ENCODE data around the gene VARS2. TPM values are rescaled to one million over a fixed set of nuclear protein-coding genes. Genes with fewer than 3 reads are reported as not detected.

VARS2 gene
- total and polyA plus RNA-seq, 9 of the 15 experiments (the other 6 are each of a cell fraction or from before 2014, with no cell fraction given) = 1.6 to 53.6 (median 29.9) TPM

- peak in 1 of 2 experiments; percentile 75; a peak in 2 of 4 replicates for TF ChIP-seq ZNF639 (CRISPR knock-in tag; conservative IDR thresholded peaks at IDR 0.05 in 1 of 2, IDR thresholded peaks at IDR 0.05 in 1 of 2)
- peak; percentile 50; the same call in 1 of the 2 replicates for TF ChIP-seq KLF16 (IDR thresholded peaks at IDR 0.05)
- peak; percentile 70 for TF ChIP-seq ZBTB9 (CRISPR knock-in tag; IDR thresholded peaks at IDR 0.05)
- TF ChIP-seq MITF (IDR thresholded peaks at IDR 0.05) = peak; percentile 64; the same call in 1 of the 2 replicates
- TF ChIP-seq SUPT5H (IDR thresholded peaks at IDR 0.05) = peak; percentile 64
- peak; percentile 65 for TF ChIP-seq KDM5B (IDR thresholded peaks at IDR 0.05; ENCODE audit: insufficient replicate concordance, low read depth, low read length)
- peak; percentile 65 for TF ChIP-seq CBFA2T3 (IDR thresholded peaks at IDR 0.05)
- TF ChIP-seq GABPB1 (CRISPR knock-in tag; IDR thresholded peaks at IDR 0.05) = peak; percentile 97
- TF ChIP-seq YY1 (IDR thresholded peaks at IDR 0.05; ENCODE audit: borderline replicate concordance in 1 of 3, control insufficient read depth in 1 of 3, extremely low read depth in 1 of 3, insufficient read depth in 3 of 3, insufficient read length in 1 of 3, insufficient replicate concordance in 2 of 3, low read depth in 1 of 3, low read length in 2 of 3) = peak in 2 of 3 experiments; percentile 60 to 79
- no peak for TF ChIP-seq SLC30A9 (CRISPR knock-in tag; IDR thresholded peaks at IDR 0.05)
- peak; percentile 72 for TF ChIP-seq SOX6 (IDR thresholded peaks at IDR 0.05)
- TF ChIP-seq KDM4B (IDR thresholded peaks at IDR 0.05; ENCODE audit: borderline replicate concordance in 2 of 2, low read depth in 1 of 2) = peak in 1 of 2 experiments; percentile 88; a peak in 1 of 4 replicates
- TF ChIP-seq RB1 (IDR thresholded peaks at IDR 0.05; ENCODE audit: low read depth) = peak; percentile 89
- 0 out of 2 replicates have a peak, but pooled peaks have one; percentile 35 for TF ChIP-seq ZNF143 (CRISPR knock-in tag; IDR thresholded peaks at IDR 0.05)
- no peak for TF ChIP-seq NR2C2 (CRISPR knock-in tag; IDR thresholded peaks at IDR 0.05)
- peak; percentile 86 for TF ChIP-seq NR2C2 (tag; IDR thresholded peaks at IDR 0.05)
- peak in 1 of 2 experiments; percentile 63; a peak in 2 of 4 replicates for TF ChIP-seq HDAC1 (IDR thresholded peaks at IDR 0.05)
- peak; percentile 68 for TF ChIP-seq JUND (IDR thresholded peaks at IDR 0.05; ENCODE audit: borderline replicate concordance, low read depth, low read length)
- no peak; the same call in 2 of the 3 replicates for TF ChIP-seq JUND (tag; IDR thresholded peaks at IDR 0.05; ENCODE audit: borderline replicate concordance, low read depth, low read length)
- TF ChIP-seq ZNF696 (CRISPR knock-in tag; conservative IDR thresholded peaks at IDR 0.05) = no peak
- 0 out of 2 replicates have a peak, but pooled peaks have one; percentile 44 for TF ChIP-seq NCOA6 (IDR thresholded peaks at IDR 0.05)
- no peak for TF ChIP-seq ZNF316 (IDR thresholded peaks at IDR 0.05)
- TF ChIP-seq TRIM28 (IDR thresholded peaks at IDR 0.05) = peak; percentile 50; the same call in 1 of the 2 replicates
- TF ChIP-seq RCOR1 (IDR thresholded peaks at IDR 0.05; ENCODE audit: borderline replicate concordance in 1 of 2, low read depth in 2 of 2, low read length in 2 of 2) = peak; percentile 80 to 94; a peak in 3 of 4 replicates
- TF ChIP-seq NRF1 (conservative IDR thresholded peaks at IDR 0.05 in 1 of 2, IDR thresholded peaks at IDR 0.05 in 1 of 2) = peak; percentile 84 to 87
Observed at GRCh38 chr6:30955367-30956042, 41.5 kb downstream of the VARS2 start (continued).

Data from K562 (cell line).